ENCODE results near the gene RBMXL3. TPM values are rescaled to one million over a fixed set of nuclear protein-coding genes. Genes with fewer than 3 reads are reported as not detected.

RBMXL3 gene
- total and polyA plus RNA-seq, 8 donors = not detected

DNA sequence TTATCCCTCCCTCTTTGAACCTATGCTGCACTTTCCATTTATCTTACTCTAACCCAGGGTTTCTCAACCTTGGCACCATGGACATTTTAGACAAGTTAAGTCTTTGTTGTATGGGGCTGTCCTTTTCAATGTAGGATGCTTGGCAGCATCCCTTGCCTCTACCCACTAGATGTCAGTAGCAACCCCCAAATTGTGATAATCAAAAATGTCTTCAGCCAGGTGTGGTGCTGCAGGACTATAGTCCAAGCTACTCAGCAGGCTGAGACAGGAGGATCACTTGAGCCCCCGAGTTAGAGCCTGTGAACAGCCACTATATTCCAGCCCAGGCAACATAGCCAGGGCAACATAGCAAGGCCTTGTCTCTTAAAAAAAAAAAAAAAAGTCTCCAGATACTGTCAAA lies 37.7 kb downstream of the RBMXL3 start:
- no peak overlapping the region for H3K27ac ChIP-seq
- H3K4me3 ChIP-seq = no peak overlapping the region
- intact Hi-C loops (cut with DNase I; ENCODE audit: low total_unique reads) = no loop called here
- TF ChIP-seq, protein P1, sequence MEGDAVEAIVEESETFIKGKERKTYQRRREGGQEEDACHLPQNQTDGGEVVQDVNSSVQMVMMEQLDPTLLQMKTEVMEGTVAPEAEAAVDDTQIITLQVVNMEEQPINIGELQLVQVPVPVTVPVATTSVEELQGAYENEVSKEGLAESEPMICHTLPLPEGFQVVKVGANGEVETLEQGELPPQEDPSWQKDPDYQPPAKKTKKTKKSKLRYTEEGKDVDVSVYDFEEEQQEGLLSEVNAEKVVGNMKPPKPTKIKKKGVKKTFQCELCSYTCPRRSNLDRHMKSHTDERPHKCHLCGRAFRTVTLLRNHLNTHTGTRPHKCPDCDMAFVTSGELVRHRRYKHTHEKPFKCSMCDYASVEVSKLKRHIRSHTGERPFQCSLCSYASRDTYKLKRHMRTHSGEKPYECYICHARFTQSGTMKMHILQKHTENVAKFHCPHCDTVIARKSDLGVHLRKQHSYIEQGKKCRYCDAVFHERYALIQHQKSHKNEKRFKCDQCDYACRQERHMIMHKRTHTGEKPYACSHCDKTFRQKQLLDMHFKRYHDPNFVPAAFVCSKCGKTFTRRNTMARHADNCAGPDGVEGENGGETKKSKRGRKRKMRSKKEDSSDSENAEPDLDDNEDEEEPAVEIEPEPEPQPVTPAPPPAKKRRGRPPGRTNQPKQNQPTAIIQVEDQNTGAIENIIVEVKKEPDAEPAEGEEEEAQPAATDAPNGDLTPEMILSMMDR (IDR thresholded peaks at IDR 0.05) = peak in 1 of 7 experiments; percentile 28
- no peak for TF ChIP-seq EP300 (IDR thresholded peaks at IDR 0.05)
- peaks cover 0 to 4% (median 0%) of the 10 kb centered on the region in 3 donors for H3K27me3 ChIP-seq
- 6 to 33% (median 17%) methylated on average over 1 of the region's 1 CpG for WGBS, 5 donors
- H3K9me3 ChIP-seq = no peaks in the 10 kb centered on the region
- H3K36me3 ChIP-seq = no peaks in the 10 kb centered on the region
- no peaks in the 10 kb centered on the region for H3K4me1 ChIP-seq
- peak in 1 of 2 donors; percentile 35 for DNase-seq

DNA sequence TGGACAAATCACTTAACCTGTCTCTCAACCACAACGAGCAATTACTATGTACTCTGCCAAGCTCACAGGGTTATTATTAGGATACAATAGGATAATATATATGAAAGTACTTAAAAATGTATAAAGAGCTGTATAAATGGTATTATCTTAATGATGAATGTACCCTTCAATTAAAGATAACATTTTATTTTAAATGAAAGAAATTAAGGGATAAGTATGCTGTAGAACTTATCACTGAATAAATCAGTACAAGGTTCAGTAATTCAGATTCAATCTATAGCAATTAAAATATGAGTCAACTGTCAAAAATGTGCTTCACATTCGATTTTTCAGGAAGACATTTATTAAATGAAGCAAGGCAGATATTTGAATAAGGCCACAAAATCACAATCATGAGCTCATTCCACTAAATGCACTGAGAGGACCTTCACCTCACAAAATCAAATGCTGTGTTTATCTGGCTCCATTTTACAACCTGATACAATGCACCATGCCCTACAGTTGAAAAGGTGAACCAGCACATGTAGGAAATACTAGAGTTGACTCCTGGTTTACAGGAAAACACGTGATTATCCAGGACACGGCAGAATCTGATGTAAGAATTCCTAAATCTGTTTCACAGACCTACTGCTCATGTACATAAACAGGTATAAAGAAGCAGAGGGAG lies 40.3 kb downstream of the RBMXL3 start:
- peak in 1 of 2 donors; percentile 26 for DNase-seq
- peaks cover 0 to 18% (median 4%) of the 10 kb centered on the region in 3 donors for H3K27me3 ChIP-seq
- no peaks in the 10 kb centered on the region for H3K9me3 ChIP-seq
- intact Hi-C loops (cut with DNase I; ENCODE audit: low total_unique reads) = no loop called here
- no peaks in the 10 kb centered on the region for H3K36me3 ChIP-seq
- 13 to 36% (median 18%) methylated on average over 4 of the region's 4 CpGs for WGBS, 5 donors
- H3K4me3 ChIP-seq = no peak overlapping the region
- no peak for TF ChIP-seq POLR2AphosphoS5 (IDR thresholded peaks at IDR 0.05)
- TF ChIP-seq, protein P1 (IDR thresholded peaks at IDR 0.05) = no peak
- TF ChIP-seq POLR2A (IDR thresholded peaks at IDR 0.05) = no peak
- TF ChIP-seq EP300 (IDR thresholded peaks at IDR 0.05) = no peak
- no peaks in the 10 kb centered on the region for H3K4me1 ChIP-seq
- no peak overlapping the region for H3K27ac ChIP-seq

DNA sequence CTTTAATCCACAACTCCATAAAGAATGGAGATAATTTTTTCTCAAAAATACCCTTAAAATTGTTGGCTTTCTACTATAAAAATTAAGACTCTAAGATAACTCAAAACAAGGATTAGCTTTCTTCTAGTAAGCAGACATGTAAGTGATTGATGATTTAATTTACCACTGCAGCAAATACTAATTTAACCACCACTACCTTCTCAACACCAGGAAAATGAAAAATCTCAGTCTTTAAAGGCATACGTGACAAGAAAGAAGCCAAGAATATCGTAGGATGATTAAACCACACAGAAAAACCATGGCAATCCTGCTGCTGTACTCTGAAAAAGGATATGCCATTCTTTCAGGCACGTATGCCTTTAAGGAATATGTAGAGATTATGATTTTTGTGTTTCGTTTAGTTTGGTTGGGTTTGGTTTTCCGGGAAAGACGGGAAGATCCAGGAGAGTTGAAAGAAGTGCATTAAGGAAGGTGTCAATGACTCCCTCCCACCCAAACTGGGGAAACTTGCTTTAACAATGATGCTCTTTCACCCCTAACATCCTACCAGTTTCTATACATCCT lies 43.8 kb downstream of the RBMXL3 start:
- Histone ChIP-seq H3K27ac (peak overlapping the region in 4 of 5 donors; percentile 61 to 80 (median 72)), H3K4me3 (peak overlapping the region; percentile 53 to 61 (median 55)), H3K4me1 (no peaks in the 10 kb centered on the region), H3K9me3 (no peaks in the 10 kb centered on the region), H3K36me3 (no peaks in the 10 kb centered on the region), H3K27me3 (peaks cover 0 to 20% (median 4%) of the 10 kb centered on the region in 3 donors)
- WGBS, 5 donors = 3 to 34% (median 13%) methylated on average over 6 of the region's 6 CpGs
- no peak for TF ChIP-seq POLR2AphosphoS5 (IDR thresholded peaks at IDR 0.05)
- no peak for TF ChIP-seq EP300 (IDR thresholded peaks at IDR 0.05)
- no peak for TF ChIP-seq POLR2A (IDR thresholded peaks at IDR 0.05)
- TF ChIP-seq, protein P1 (IDR thresholded peaks at IDR 0.05) = no peak
- DNase-seq = no peak
- intact Hi-C loops (cut with DNase I; ENCODE audit: low total_unique reads) = no loop called here

DNA sequence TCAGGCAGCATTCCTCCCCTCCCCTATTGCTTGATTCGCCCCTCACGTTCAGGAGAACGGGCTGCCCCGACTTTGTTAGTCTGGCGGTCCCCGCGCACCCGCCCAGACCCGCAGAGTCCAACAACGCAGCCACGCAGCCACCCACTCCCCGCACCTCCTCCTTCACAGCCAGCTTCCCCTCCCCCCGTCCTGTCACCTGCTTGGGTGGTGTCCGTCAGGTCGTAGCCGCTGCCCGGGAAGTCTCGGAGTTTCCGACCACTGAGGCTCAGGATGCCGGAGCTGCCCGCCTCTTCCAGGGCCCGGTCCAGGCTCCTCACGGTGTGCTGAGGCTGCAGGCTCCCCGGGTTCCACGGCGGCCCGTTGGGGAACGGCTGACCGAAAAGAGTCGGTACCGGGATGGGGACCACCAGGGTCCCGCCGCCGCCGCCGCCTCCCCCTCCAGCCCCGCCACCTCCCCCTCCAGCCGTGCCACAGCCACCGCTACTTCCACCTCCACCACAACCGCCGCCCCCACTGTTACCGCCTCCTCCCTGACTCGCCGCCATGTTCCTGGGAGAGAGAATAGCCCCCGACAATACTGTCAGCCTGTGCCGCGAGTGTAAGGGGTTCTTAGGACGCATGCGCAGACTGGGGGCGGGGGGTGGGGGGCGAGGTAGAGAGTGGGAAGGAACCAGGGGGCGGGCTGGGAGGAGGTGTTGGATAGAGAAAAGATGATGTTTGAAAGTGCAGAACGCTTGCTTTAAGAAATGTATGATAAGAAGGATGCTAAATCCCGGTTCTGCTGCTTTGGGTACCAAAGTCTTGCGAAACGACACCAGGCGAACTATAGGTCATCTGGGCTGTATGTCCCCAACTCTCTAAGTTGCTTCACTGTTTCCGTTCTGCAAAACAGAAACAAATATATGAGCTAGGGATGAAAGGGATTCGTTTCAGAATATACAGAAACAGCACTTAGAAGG lies 44.6 kb downstream of the RBMXL3 start, which contains the start of gene LRCH2:
Gene LRCH2, minus strand, starts transcription at position 600 of the 959 bp plus-strand sequence. Its CDS starts 55 bp downstream, at position 545.
- Histone ChIP-seq H3K36me3 (no peaks in the 10 kb centered on the region), H3K4me1 (no peaks in the 10 kb centered on the region), H3K27me3 (peaks cover 0 to 25% (median 4%) of the 10 kb centered on the region in 3 donors), H3K9me3 (no peaks in the 10 kb centered on the region), H3K27ac (peak within 1 kb of the TSS; percentile 32 to 80 (median 65)), H3K4me3 (peak within 1 kb of the TSS; percentile 53 to 61 (median 55))
- peak in 1 of 2 donors; percentile 79 for DNase-seq
- intact Hi-C loops (cut with DNase I; ENCODE audit: low total_unique reads) = no loop called here
- 0 to 19% (median 6%) methylated on average over 20 to 56 of the region's 59 CpGs for WGBS, 5 donors
- TF ChIP-seq, protein P1 (IDR thresholded peaks at IDR 0.05) = no peak
- no peak for TF ChIP-seq POLR2AphosphoS5 (IDR thresholded peaks at IDR 0.05)
- no peak for TF ChIP-seq EP300 (IDR thresholded peaks at IDR 0.05)
- TF ChIP-seq POLR2A (IDR thresholded peaks at IDR 0.05) = no peak
